SKM-1 treated with dmso at 0.1 percent for 144 hours (cell line): ENCODE measurements around the gene GCN1.
"Not testable (repeated sequence)": the region's sequence is repeated elsewhere in the genome, so short reads cannot be mapped to it uniquely, and the experiment has no call there.

Source experiments
- DNase-seq: peaks from one replicate; lab custom pipeline; 2025; ENCODE audit not compliant: unreplicated experiment; lab: John Stamatoyannopoulos, UW

Gene GCN1, protein sequence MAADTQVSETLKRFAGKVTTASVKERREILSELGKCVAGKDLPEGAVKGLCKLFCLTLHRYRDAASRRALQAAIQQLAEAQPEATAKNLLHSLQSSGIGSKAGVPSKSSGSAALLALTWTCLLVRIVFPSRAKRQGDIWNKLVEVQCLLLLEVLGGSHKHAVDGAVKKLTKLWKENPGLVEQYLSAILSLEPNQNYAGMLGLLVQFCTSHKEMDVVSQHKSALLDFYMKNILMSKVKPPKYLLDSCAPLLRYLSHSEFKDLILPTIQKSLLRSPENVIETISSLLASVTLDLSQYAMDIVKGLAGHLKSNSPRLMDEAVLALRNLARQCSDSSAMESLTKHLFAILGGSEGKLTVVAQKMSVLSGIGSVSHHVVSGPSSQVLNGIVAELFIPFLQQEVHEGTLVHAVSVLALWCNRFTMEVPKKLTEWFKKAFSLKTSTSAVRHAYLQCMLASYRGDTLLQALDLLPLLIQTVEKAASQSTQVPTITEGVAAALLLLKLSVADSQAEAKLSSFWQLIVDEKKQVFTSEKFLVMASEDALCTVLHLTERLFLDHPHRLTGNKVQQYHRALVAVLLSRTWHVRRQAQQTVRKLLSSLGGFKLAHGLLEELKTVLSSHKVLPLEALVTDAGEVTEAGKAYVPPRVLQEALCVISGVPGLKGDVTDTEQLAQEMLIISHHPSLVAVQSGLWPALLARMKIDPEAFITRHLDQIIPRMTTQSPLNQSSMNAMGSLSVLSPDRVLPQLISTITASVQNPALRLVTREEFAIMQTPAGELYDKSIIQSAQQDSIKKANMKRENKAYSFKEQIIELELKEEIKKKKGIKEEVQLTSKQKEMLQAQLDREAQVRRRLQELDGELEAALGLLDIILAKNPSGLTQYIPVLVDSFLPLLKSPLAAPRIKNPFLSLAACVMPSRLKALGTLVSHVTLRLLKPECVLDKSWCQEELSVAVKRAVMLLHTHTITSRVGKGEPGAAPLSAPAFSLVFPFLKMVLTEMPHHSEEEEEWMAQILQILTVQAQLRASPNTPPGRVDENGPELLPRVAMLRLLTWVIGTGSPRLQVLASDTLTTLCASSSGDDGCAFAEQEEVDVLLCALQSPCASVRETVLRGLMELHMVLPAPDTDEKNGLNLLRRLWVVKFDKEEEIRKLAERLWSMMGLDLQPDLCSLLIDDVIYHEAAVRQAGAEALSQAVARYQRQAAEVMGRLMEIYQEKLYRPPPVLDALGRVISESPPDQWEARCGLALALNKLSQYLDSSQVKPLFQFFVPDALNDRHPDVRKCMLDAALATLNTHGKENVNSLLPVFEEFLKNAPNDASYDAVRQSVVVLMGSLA (N-terminal part only)

DNA sequence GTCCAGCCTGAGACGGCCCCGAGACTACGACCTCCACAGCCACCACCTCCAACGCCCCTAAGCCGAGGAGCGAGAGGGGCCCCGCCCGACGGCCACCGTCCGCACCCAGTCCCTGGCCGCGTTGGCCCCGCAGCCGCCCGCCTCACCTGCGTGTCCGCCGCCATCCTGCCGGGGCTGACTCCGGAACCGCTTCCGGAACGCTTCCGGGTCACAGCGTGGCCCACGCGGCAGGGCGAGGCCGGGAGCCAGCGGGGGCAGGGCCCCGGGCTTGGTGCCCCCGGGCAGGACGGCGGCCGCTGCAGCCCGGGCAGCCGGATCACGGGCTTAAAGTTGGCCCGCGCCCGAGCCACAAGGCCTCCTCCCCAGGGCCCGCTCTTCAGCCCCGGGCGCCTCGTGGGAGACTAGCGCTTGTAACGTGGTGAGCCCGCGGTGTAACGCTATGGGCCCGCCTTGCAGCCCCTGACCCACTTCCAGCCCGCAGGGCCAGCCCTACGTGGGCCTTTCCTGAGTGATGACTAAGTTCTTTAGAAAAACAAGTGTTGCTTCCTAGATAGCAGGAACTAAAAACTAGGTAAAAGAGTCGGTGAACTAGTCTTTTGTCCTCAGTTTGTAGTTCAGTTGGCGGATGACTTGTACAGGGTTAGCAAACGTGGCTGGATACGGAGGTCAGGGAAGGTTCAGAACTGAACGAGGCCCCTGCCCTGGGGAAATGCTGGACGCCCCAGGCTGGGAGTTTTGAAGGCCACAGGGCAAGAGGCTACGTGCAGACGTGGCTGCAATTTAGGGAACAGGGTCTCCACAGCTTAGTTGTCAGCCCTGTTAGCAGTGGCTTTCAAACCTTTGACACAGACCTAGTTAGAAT, at the start of gene GCN1:
TSS of gene GCN1 (minus strand) at position 182 of the 862 bp plus-strand sequence. CDS start at position 164, 18 bp downstream.
- DNase-seq = peak; percentile 38

DNA sequence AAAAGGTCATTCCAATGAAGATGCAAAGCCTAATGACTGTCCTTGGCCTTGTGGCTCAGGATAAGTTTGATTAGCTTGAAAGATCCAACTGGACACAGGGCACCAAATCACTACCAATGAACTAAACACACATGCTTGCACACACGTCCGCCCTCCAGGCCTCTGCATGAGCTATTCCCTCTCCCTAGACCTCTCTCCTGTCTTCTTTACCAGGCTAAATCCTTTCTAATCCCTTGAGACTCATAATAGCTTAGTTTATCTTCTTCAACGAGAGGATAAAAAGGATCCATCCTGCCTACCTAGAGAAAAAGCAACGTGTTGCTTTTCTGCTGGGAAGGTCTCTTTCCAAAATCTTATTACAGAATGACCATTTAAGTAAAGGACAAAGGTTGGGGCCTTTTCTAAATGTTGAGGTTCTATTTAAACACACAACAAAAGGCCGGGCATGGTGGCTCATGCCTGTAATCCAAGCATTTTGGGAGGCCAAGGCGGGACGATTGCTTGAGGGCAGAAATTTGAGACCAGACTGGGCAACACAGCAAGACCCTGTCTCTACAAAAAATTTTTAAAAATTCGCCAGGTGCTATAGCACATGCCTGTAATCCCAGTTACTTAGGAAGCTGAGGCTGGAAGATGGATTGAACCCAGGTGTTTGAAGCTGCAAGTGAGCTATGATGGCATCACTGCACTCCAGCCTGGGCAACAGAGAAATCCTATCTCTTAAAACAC, 48.6 kb upstream of the GCN1 start:
- no peak for DNase-seq

GRCh38 chr12:120242275-120242799, 47.8 kb upstream of the GCN1 start:
- no peak for DNase-seq

DNA sequence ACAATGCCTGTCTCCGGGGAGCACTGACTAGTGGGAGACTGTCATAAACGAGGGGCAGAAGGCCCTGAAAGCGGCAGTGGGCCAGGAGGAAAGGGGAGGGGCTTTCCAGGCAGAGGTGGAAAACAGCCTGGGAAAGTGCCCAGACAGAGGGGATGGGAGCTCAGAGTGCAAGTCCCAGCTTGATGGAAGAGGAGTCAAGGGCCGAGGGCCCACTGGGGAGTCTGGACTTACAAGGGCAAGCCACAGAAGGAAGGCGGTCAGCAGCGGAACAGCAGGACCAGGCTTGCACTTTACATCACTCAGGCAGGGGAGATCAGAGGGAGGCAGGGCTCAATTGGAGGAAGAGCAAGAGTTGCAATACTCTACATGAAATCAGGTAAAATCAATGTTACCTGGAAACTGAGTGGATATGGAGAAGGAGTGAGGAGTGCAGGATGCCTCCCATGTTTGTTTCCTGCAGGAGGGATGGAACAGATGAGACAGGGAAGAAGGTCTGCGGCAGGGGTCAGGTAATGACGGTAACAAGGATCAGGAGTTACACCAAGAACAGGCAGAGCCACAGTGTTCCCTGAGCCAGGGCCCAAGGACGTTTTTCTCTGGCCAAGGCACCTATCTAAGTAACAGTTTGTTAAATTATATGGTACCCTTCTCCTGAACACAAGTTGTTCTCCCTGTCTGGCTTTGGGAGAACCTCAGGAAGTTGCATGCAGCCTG, 47.2 kb upstream of the GCN1 start:
- DNase-seq = no peak

- no peak for DNase-seq
Measured at GRCh38 chr12:120240495-120240833, 45.9 kb upstream of the GCN1 start.

DNA sequence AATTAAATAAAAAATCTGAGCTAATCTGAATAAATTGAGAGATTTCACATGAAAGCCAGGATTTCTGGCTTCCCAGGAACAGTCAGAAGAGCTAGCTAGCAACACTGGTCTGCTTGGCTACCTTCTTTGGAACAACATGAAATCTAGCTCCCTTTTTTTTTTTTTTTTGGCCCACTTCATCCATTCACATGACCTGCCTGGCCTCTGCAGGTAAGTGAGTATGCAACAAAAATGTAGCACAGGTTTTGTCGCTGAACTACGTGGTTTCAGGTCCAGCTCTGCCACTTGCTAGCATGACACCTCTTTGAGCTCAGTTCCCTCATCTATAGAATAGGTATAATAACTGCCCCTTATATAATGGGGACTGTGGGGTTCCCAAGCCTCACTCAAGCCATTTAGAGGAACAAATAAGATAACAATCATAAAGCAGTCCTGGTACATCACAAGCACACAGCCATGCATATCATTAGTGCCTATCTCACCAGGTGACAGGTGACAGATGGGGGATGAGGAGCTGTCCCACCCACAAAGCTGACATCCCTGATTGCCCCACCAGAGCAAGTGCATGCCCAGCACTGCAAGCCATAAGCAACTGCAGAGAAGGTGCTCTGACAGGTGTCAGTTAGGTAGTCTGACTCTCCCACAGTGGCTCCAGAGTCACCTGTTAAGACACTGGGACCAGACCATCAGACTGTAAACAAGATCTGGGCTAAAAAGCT, 45.4 kb upstream of the GCN1 start:
- DNase-seq = no peak

DNA sequence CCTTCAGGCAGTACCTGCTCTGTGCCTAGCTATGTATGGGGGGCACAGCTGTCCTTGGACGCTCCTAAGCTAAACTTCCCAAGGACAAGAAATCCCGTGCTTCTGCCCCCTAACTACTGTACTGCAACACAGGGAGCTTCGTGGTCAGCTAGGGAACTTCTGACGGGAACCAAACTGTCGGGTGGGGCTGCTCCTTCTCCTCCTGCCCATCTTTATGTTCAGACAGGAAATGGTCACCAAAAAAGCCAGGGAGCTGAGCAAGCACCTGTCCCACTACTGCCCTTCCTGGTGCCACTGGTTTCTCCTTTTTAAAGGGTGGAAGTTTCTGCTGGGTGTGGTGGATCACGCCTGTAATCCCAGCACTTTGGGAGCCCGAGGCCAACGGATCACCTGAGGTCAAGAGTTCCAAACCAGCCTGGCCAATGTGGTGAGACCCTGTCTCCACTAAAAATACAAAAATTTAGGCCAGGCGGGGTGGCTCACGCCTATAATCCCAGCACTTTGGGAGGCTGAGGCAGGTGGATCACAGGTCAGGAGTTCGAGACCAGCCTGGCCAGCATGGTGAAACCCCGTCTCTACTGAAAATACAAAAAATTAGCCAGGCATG, 44.4 kb upstream of the GCN1 start:
- DNase-seq = no peak

GRCh38 chr12:120238217-120238616, 43.7 kb upstream of the GCN1 start:
- DNase-seq = no peak

DNA sequence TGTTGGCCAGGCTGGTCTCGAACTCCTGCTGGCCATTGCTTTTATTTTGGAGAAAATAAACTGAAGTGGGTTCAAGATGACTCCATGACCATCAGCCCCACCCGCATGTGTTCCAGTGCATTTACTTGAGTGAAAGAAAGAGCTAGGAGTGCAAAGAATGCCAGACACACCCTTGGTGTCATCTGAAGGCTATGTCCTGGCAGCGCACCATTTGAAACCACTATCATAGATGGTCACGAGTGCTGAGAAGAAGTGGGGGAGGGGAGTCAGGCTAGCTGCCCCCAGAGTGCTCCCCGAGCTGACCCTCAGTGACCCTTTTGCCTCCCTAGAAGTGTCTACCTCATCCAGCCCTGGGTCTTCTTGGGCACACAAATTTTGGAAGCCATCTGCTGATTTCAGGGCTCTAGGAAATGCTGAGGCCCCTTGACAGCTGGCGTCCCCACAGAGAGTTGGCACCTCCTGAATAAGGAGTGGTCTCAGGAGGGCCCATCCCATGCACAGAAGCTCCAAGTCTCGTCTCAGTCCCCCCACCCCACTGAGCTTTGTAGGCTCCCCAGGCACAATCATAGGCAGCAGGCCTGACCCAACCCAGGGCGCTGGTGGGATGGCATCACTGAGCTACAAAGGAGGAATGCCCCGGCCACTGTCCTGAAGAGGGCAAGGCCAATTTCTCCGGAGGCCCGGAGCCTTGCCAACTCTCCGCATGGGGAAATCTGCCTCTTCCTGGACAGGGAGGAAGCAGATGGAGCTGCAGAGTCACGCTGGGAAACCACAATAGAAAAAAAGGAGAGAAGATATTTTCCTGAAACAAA, 43.1 kb upstream of the GCN1 start:
- DNase-seq = no peak

GRCh38 chr12:120236809-120237208, 42.3 kb upstream of the GCN1 start:
- DNase-seq = not testable (repeated sequence)

GRCh38 chr12:120235369-120236323, 41.1 kb upstream of the GCN1 start:
- no peak for DNase-seq

- DNase-seq = no peak
Measured at GRCh38 chr12:120234643-120235368, 40.3 kb upstream of the GCN1 start.

DNA sequence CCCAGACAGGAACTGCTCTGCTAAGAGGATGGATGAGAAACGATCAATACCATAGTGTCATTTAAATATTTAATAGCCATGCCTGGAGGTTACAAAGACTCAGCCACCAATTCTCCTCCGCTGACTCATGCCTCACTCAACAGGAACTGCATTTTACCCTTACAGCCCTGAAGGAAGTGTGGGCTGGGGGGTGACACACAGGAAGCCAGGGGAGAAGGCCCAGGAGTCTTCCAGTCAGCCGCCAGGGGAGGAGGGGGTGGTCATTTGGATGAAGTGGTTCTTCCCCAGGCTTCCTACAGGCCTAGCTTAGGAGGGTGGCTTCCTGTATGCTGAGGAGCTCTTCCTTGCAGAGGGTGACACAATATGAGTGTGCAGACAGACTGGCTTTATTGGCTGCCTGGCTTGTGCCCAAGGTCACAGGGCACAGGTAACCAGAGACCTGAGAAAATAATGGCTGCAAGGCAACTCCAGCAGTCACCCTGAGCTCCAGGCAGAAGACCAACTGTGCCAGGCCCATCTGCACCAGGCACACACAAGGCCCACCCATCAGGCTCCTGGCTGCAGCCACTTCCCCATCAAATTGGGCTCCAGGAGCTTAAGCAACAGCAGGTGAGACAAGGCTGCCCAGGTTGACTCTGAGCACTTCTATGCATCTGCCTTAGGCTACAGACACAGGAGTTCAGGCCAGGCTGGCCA, 36.9 kb upstream of the GCN1 start:
- no peak for DNase-seq

- no peak for DNase-seq
Measured at GRCh38 chr12:120230974-120231315, 36.4 kb upstream of the GCN1 start.
